GM23338 (cell line): ENCODE measurements around the gene ENTR1. TPM values are rescaled to one million over a fixed set of nuclear protein-coding genes. Genes with fewer than 3 reads are reported as not detected.

Source experiments
- ATAC-seq: fragments of 200-7000 bp; cut with Tn5 transposase; 3 replicates; pipeline ENCODE4 v1.9.1; 2020
- DNase-seq: peaks from one replicate; pipeline ENCODE4 v3.0.0-alpha.2; 2015; ENCODE audit warnings: low spot score
- H2AFZ ChIP-seq: fragments of 200-600 bp; sonication (generic); 2 replicates; pipeline ENCODE4 v1.8.0; 2016; ENCODE audit warnings: antibody characterized with exemption, mild to moderate bottlenecking, moderate library complexity
- H3F3A ChIP-seq: fragments of 200-600 bp; sonication (generic); replicated peaks from 2 replicates; pipeline ENCODE4 v1.8.0; 2017; ENCODE audit warnings: antibody characterized with exemption, mixed run types, low read depth
- H3K27ac ChIP-seq: fragments of 200-600 bp; sonication (generic); 2 replicates; pipeline ENCODE4 v1.6.1; 2016; ENCODE audit warnings: low read depth
- H3K27me3 ChIP-seq: fragments of 200-600 bp; sonication (generic); 2 replicates; pipeline ENCODE4 v1.8.0; 2016; ENCODE audit warnings: mild to moderate bottlenecking, mixed run types, moderate library complexity; ENCODE audit not compliant: insufficient read depth
- H3K36me3 ChIP-seq: fragments of 200-600 bp; sonication (generic); 2 replicates; pipeline ENCODE4 v1.8.0; 2016; ENCODE audit warnings: mild to moderate bottlenecking; ENCODE audit not compliant: insufficient read depth
- H3K4me1 ChIP-seq: fragments of 200-600 bp; sonication (generic); 2 replicates; pipeline ENCODE4 v1.8.0; 2016; ENCODE audit warnings: mild to moderate bottlenecking, moderate library complexity; ENCODE audit not compliant: insufficient read depth
- H3K4me2 ChIP-seq: fragments of 200-600 bp; sonication (generic); 2 replicates; pipeline ENCODE4 v1.7.1; 2017; ENCODE audit warnings: mixed run types
- H3K4me3 ChIP-seq: fragments of 200-600 bp; sonication (generic); 2 replicates; pipeline ENCODE4 v1.6.1; 2016; ENCODE audit warnings: mixed run types
- H3K79me2 ChIP-seq: fragments of 200-600 bp; sonication (generic); replicated peaks from 2 replicates; pipeline ENCODE4 v1.8.0; 2017; ENCODE audit warnings: mild to moderate bottlenecking; ENCODE audit not compliant: insufficient read depth
- H3K9me2 ChIP-seq: fragments of 200-600 bp; sonication (generic); 2 replicates; pipeline ENCODE4 v1.8.0; 2017; ENCODE audit not compliant: insufficient read depth
- H4K20me1 ChIP-seq: fragments of 200-600 bp; sonication (generic); replicated peaks from 2 replicates; pipeline ENCODE4 v1.8.0; 2017; ENCODE audit warnings: mild to moderate bottlenecking; ENCODE audit not compliant: insufficient read depth
- H3K27ac Mint-ChIP-seq: 2 replicates; pipeline ENCODE4 v1.8.0; 2020; ENCODE audit warnings: inconsistent platforms, mild to moderate bottlenecking, moderate library complexity, mixed read lengths
- H3K27me3 Mint-ChIP-seq: 3 replicates; pipeline ENCODE4 v1.8.0; 2022; ENCODE audit warnings: low read depth, mild to moderate bottlenecking, moderate library complexity, mixed read lengths, inconsistent platforms; ENCODE audit not compliant: insufficient read depth, poor library complexity
- H3K36me3 Mint-ChIP-seq: 3 replicates; pipeline ENCODE4 v1.8.0; 2021; ENCODE audit warnings: low read depth, mild to moderate bottlenecking, inconsistent platforms, moderate library complexity, mixed read lengths
- H3K4me1 Mint-ChIP-seq: 3 replicates; pipeline ENCODE4 v1.8.0; 2020; ENCODE audit warnings: mild to moderate bottlenecking, inconsistent platforms, mixed read lengths
- H3K4me3 Mint-ChIP-seq: 3 replicates; pipeline ENCODE4 v1.8.0; 2021; ENCODE audit warnings: moderate library complexity, mild to moderate bottlenecking, inconsistent platforms, mixed read lengths
- H3K9me3 Mint-ChIP-seq: 3 replicates; pipeline ENCODE4 v1.8.0; 2020; ENCODE audit warnings: moderate library complexity, mild to moderate bottlenecking, inconsistent platforms, mixed read lengths
- CREB1 ChIP-seq: fragments of 250-450 bp; sonication (Bioruptor Pico); IDR thresholded peaks from 2 replicates; pipeline ENCODE4 v1.5.0; 2020; ENCODE audit warnings: low read depth, mild to moderate bottlenecking, moderate library complexity
- EZH2 ChIP-seq: fragments of 200-600 bp; sonication (generic); IDR thresholded peaks from one replicate; pipeline ENCODE4 v1.8.0; 2017; ENCODE audit warnings: antibody characterized with exemption, mild to moderate bottlenecking, low read depth; ENCODE audit not compliant: unreplicated experiment
- EZH2phosphoT487 ChIP-seq: fragments of 200-600 bp; sonication (generic); IDR thresholded peaks from one replicate; pipeline ENCODE4 v1.8.1; 2018; ENCODE audit warnings: antibody characterized with exemption; ENCODE audit not compliant: unreplicated experiment
- JUNB ChIP-seq: IDR thresholded peaks from one replicate; pipeline ENCODE4 v1.6.1; 2016; ENCODE audit warnings: antibody characterized with exemption; ENCODE audit not compliant: unreplicated experiment
- NANOG ChIP-seq: IDR thresholded peaks from 2 replicates; pipeline ENCODE4 v1.6.1; 2016; ENCODE audit warnings: antibody characterized with exemption, borderline replicate concordance
- POLR2AphosphoS5 ChIP-seq: IDR thresholded peaks from 2 replicates; pipeline ENCODE4 v1.6.1; 2016; ENCODE audit warnings: antibody characterized with exemption, low read depth
- STAT1 ChIP-seq: IDR thresholded peaks from one replicate; pipeline ENCODE4 v1.6.1; 2016; ENCODE audit warnings: antibody characterized with exemption; ENCODE audit not compliant: unreplicated experiment
- ZNF114 ChIP-seq: fragments of 250-450 bp; sonication (Bioruptor Pico); IDR thresholded peaks from 2 replicates; pipeline ENCODE4 v1.5.0; 2020; ENCODE audit warnings: mild to moderate bottlenecking, moderate library complexity
- ZNF331 ChIP-seq: fragments of 250-450 bp; sonication (Bioruptor Pico); IDR thresholded peaks from 2 replicates; pipeline ENCODE4 v1.5.0; 2020; ENCODE audit warnings: low read depth, mild to moderate bottlenecking, moderate library complexity
- polyA plus RNA-seq: library from polyadenylated mRNA; unstranded; fragments of >200 nt; fragmentation: Nextera tagmentation; extraction: Ambion mirVana; gene quantifications from 2 replicates; pipeline ENCODE4 v1.2.1, GENCODE V29; 2016
- total RNA-seq: library from RNA; depleted of rRNA; stranded (reverse); fragments of >200 nt; shearing (Covaris generic); gene quantifications from 2 replicates; pipeline ENCODE4 v1.2.3, GENCODE V29; 2014
- TF ChIP-seq, protein P1 (sequence below): IDR thresholded peaks from 2 replicates; pipeline ENCODE4 v1.6.1; 2016; ENCODE audit warnings: antibody characterized with exemption
- TF ChIP-seq, protein P2 (sequence below): IDR thresholded peaks from one replicate; pipeline ENCODE4 v1.6.1; 2018; ENCODE audit warnings: antibody characterized with exemption; ENCODE audit not compliant: unreplicated experiment
- TF ChIP-seq, protein P3 (sequence below): fragments of 250-450 bp; sonication (Bioruptor Pico); IDR thresholded peaks from 2 replicates; pipeline ENCODE4 v1.5.0; 2020; ENCODE audit warnings: mild to moderate bottlenecking, moderate library complexity
- TF ChIP-seq, protein P4 (sequence below), 2 experiments: fragments of 200-600 bp in 1 of 2; sonication (generic) in 1 of 2; conservative IDR thresholded peaks; 2 replicates each; pipeline versions ENCODE4 v1.5.1 to v1.6.1; 2016 to 2017; ENCODE audit warnings: antibody characterized with exemption in 2 of 2, low read depth in 2 of 2, mild to moderate bottlenecking in 2 of 2, moderate library complexity in 1 of 2

The ENTR1 gene
- total and polyA plus RNA-seq, 2 experiments from 2014 or later: 25.6 to 91.9 TPM

DNA sequence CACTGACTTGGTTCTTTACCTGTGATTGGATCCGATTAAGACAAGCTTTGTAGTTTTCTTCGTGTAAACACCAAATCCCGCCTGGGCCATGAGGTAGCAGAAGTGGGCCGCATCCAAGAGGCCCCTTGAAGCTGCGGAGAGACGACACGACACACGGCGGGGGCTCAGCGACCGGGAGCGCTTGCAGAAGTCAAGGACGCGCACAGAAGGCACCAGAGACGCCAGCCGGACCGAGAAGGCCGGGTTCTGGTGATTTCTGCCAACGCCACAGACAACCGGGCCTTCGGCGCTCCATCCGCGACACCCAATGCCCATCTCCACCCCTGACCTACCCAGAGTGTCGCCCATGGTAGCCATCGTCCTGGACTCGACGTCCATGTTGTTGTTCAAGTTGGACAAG lies 49.0 kb upstream of the ENTR1 start:
- H3K27me3 Mint-ChIP-seq: peaks cover 14% of the 10 kb centered on the region
- no peaks in the 10 kb centered on the region for H3K4me1 Mint-ChIP-seq
- H3K27ac ChIP-seq: no peak overlapping the region
- H3K4me3 ChIP-seq: no peak overlapping the region
- H3K36me3 Mint-ChIP-seq: peaks cover 84% of the 10 kb centered on the region
- peaks cover 9% of the 10 kb centered on the region; the same call in 1 of the 2 replicates for H3K79me2 ChIP-seq
- H4K20me1 ChIP-seq: peaks cover 10% of the 10 kb centered on the region
- H3K9me2 ChIP-seq: no peaks in the 10 kb centered on the region
- H3K27me3 ChIP-seq: no peaks in the 10 kb centered on the region
- peaks cover 9% of the 10 kb centered on the region; the same call in 1 of the 2 replicates for H3F3A ChIP-seq
- H3K4me2 ChIP-seq: no peak overlapping the region
- DNase-seq: no peak
- H3K9me3 Mint-ChIP-seq: peaks cover 4% of the 10 kb centered on the region; the same call in 2 of the 3 replicates
- peaks cover 46% of the 10 kb centered on the region for H3K36me3 ChIP-seq
- no peaks in the 10 kb centered on the region for H3K4me1 ChIP-seq
- ATAC-seq: no peak
- TF ChIP-seq NANOG (no peak), STAT1 (no peak), ZNF331 (CRISPR knock-in tag) (no peak), CREB1 (no peak), ZNF114 (CRISPR knock-in tag) (no peak), JUNB (no peak), POLR2AphosphoS5 (no peak), EZH2phosphoT487 (no peak), EZH2 (no peak)
- TF ChIP-seq, protein P1, sequence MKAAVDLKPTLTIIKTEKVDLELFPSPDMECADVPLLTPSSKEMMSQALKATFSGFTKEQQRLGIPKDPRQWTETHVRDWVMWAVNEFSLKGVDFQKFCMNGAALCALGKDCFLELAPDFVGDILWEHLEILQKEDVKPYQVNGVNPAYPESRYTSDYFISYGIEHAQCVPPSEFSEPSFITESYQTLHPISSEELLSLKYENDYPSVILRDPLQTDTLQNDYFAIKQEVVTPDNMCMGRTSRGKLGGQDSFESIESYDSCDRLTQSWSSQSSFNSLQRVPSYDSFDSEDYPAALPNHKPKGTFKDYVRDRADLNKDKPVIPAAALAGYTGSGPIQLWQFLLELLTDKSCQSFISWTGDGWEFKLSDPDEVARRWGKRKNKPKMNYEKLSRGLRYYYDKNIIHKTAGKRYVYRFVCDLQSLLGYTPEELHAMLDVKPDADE: no peak
- TF ChIP-seq, protein P2, sequence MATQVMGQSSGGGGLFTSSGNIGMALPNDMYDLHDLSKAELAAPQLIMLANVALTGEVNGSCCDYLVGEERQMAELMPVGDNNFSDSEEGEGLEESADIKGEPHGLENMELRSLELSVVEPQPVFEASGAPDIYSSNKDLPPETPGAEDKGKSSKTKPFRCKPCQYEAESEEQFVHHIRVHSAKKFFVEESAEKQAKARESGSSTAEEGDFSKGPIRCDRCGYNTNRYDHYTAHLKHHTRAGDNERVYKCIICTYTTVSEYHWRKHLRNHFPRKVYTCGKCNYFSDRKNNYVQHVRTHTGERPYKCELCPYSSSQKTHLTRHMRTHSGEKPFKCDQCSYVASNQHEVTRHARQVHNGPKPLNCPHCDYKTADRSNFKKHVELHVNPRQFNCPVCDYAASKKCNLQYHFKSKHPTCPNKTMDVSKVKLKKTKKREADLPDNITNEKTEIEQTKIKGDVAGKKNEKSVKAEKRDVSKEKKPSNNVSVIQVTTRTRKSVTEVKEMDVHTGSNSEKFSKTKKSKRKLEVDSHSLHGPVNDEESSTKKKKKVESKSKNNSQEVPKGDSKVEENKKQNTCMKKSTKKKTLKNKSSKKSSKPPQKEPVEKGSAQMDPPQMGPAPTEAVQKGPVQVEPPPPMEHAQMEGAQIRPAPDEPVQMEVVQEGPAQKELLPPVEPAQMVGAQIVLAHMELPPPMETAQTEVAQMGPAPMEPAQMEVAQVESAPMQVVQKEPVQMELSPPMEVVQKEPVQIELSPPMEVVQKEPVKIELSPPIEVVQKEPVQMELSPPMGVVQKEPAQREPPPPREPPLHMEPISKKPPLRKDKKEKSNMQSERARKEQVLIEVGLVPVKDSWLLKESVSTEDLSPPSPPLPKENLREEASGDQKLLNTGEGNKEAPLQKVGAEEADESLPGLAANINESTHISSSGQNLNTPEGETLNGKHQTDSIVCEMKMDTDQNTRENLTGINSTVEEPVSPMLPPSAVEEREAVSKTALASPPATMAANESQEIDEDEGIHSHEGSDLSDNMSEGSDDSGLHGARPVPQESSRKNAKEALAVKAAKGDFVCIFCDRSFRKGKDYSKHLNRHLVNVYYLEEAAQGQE: no peak
- TF ChIP-seq, protein P3, sequence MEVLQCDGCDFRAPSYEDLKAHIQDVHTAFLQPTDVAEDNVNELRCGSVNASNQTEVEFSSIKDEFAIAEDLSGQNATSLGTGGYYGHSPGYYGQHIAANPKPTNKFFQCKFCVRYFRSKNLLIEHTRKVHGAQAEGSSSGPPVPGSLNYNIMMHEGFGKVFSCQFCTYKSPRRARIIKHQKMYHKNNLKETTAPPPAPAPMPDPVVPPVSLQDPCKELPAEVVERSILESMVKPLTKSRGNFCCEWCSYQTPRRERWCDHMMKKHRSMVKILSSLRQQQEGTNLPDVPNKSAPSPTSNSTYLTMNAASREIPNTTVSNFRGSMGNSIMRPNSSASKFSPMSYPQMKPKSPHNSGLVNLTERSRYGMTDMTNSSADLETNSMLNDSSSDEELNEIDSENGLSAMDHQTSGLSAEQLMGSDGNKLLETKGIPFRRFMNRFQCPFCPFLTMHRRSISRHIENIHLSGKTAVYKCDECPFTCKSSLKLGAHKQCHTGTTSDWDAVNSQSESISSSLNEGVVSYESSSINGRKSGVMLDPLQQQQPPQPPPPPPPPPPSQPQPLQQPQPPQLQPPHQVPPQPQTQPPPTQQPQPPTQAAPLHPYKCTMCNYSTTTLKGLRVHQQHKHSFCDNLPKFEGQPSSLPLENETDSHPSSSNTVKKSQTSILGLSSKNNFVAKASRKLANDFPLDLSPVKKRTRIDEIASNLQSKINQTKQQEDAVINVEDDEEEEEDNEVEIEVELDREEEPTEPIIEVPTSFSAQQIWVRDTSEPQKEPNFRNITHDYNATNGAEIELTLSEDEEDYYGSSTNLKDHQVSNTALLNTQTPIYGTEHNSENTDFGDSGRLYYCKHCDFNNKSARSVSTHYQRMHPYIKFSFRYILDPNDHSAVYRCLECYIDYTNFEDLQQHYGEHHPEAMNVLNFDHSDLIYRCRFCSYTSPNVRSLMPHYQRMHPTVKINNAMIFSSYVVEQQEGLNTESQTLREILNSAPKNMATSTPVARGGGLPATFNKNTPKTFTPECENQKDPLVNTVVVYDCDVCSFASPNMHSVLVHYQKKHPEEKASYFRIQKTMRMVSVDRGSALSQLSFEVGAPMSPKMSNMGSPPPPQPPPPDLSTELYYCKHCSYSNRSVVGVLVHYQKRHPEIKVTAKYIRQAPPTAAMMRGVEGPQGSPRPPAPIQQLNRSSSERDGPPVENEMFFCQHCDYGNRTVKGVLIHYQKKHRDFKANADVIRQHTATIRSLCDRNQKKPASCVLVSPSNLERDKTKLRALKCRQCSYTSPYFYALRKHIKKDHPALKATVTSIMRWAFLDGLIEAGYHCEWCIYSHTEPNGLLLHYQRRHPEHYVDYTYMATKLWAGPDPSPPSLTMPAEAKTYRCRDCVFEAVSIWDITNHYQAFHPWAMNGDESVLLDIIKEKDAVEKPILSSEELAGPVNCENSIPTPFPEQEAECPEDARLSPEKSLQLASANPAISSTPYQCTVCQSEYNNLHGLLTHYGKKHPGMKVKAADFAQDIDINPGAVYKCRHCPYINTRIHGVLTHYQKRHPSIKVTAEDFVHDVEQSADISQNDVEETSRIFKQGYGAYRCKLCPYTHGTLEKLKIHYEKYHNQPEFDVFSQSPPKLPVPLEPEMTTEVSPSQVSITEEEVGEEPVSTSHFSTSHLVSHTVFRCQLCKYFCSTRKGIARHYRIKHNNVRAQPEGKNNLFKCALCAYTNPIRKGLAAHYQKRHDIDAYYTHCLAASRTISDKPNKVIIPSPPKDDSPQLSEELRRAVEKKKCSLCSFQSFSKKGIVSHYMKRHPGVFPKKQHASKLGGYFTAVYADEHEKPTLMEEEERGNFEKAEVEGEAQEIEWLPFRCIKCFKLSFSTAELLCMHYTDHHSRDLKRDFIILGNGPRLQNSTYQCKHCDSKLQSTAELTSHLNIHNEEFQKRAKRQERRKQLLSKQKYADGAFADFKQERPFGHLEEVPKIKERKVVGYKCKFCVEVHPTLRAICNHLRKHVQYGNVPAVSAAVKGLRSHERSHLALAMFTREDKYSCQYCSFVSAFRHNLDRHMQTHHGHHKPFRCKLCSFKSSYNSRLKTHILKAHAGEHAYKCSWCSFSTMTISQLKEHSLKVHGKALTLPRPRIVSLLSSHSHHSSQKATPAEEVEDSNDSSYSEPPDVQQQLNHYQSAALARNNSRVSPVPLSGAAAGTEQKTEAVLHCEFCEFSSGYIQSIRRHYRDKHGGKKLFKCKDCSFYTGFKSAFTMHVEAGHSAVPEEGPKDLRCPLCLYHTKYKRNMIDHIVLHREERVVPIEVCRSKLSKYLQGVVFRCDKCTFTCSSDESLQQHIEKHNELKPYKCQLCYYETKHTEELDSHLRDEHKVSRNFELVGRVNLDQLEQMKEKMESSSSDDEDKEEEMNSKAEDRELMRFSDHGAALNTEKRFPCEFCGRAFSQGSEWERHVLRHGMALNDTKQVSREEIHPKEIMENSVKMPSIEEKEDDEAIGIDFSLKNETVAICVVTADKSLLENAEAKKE (CRISPR knock-in tag): no peak
- TF ChIP-seq, protein P4, sequence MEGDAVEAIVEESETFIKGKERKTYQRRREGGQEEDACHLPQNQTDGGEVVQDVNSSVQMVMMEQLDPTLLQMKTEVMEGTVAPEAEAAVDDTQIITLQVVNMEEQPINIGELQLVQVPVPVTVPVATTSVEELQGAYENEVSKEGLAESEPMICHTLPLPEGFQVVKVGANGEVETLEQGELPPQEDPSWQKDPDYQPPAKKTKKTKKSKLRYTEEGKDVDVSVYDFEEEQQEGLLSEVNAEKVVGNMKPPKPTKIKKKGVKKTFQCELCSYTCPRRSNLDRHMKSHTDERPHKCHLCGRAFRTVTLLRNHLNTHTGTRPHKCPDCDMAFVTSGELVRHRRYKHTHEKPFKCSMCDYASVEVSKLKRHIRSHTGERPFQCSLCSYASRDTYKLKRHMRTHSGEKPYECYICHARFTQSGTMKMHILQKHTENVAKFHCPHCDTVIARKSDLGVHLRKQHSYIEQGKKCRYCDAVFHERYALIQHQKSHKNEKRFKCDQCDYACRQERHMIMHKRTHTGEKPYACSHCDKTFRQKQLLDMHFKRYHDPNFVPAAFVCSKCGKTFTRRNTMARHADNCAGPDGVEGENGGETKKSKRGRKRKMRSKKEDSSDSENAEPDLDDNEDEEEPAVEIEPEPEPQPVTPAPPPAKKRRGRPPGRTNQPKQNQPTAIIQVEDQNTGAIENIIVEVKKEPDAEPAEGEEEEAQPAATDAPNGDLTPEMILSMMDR (conservative IDR thresholded peaks at IDR 0.05; ENCODE audit: low read depth in 2 of 2): no peak
- H3K27ac Mint-ChIP-seq: no peak overlapping the region
- no peak overlapping the region for H2AFZ ChIP-seq
- no peak overlapping the region for H3K4me3 Mint-ChIP-seq
